Measurements from ENCODE around the gene STAM2.

The STAM2 gene

GRCh38 chr2:152162141-152162540, 13.4 kb downstream of the STAM2 start:
- TF ChIP-seq NFIC (IDR thresholded peaks at IDR 0.05): no peak
- no peak for TF ChIP-seq USF1 (IDR thresholded peaks at IDR 0.05)
- no peak for TF ChIP-seq CEBPB (IDR thresholded peaks at IDR 0.05)
- no peak for TF ChIP-seq FOXM1 (IDR thresholded peaks at IDR 0.05; ENCODE audit: borderline replicate concordance, low read depth)
- TF ChIP-seq TAF1 (IDR thresholded peaks at IDR 0.05; ENCODE audit: low read depth): no peak
- TF ChIP-seq YY1 (IDR thresholded peaks at IDR 0.05; ENCODE audit: low read depth): no peak
- TF ChIP-seq ZBTB7A (IDR thresholded peaks at IDR 0.05; ENCODE audit: low read depth): no peak

GRCh38 chr2:152161598-152161997, 14.0 kb downstream of the STAM2 start:
- TF ChIP-seq RAD21 (IDR thresholded peaks at IDR 0.05; ENCODE audit: low read depth): no peak
- TF ChIP-seq EP300 (IDR thresholded peaks at IDR 0.05; ENCODE audit: borderline replicate concordance): no peak
- no peak for TF ChIP-seq REST (IDR thresholded peaks at IDR 0.05; ENCODE audit: low read depth)
- no peak for TF ChIP-seq MAX (IDR thresholded peaks at IDR 0.05)
- TF ChIP-seq ZBTB7A (IDR thresholded peaks at IDR 0.05; ENCODE audit: low read depth): no peak
- no peak for TF ChIP-seq USF1 (IDR thresholded peaks at IDR 0.05)
- no peak for TF ChIP-seq YY1 (IDR thresholded peaks at IDR 0.05; ENCODE audit: low read depth)

- TF ChIP-seq CREB1 (IDR thresholded peaks at IDR 0.05; ENCODE audit: low read depth) (no peak), CEBPB (IDR thresholded peaks at IDR 0.05) (no peak), TEAD4 (IDR thresholded peaks at IDR 0.05) (no peak), EP300 (IDR thresholded peaks at IDR 0.05; ENCODE audit: borderline replicate concordance) (no peak), YY1 (IDR thresholded peaks at IDR 0.05; ENCODE audit: low read depth) (no peak), ZBTB7A (IDR thresholded peaks at IDR 0.05; ENCODE audit: low read depth) (no peak), NFIC (IDR thresholded peaks at IDR 0.05) (no peak), FOXM1 (IDR thresholded peaks at IDR 0.05; ENCODE audit: borderline replicate concordance, low read depth) (no peak), REST (IDR thresholded peaks at IDR 0.05; ENCODE audit: low read depth) (no peak)
Measured at GRCh38 chr2:152157253-152157652, 18.3 kb downstream of the STAM2 start.

- no peak for TF ChIP-seq YY1 (IDR thresholded peaks at IDR 0.05; ENCODE audit: low read depth)
- TF ChIP-seq EGR1 (IDR thresholded peaks at IDR 0.05): no peak
- TF ChIP-seq MAX (IDR thresholded peaks at IDR 0.05): no peak
- TF ChIP-seq USF1 (IDR thresholded peaks at IDR 0.05): no peak
- no peak for TF ChIP-seq TEAD4 (IDR thresholded peaks at IDR 0.05)
- no peak for TF ChIP-seq REST (IDR thresholded peaks at IDR 0.05; ENCODE audit: low read depth)
- TF ChIP-seq CEBPB (IDR thresholded peaks at IDR 0.05): no peak
- no peak for TF ChIP-seq EP300 (IDR thresholded peaks at IDR 0.05; ENCODE audit: borderline replicate concordance)
- no peak for TF ChIP-seq TCF12 (IDR thresholded peaks at IDR 0.05; ENCODE audit: low read depth)
- no peak for TF ChIP-seq ZBTB7A (IDR thresholded peaks at IDR 0.05; ENCODE audit: low read depth)
- TF ChIP-seq RAD21 (IDR thresholded peaks at IDR 0.05; ENCODE audit: low read depth): no peak
- TF ChIP-seq NFIC (IDR thresholded peaks at IDR 0.05): no peak
- no peak for TF ChIP-seq FOXM1 (IDR thresholded peaks at IDR 0.05; ENCODE audit: borderline replicate concordance, low read depth)
- TF ChIP-seq TAF1 (IDR thresholded peaks at IDR 0.05; ENCODE audit: low read depth): no peak
- TF ChIP-seq CREB1 (IDR thresholded peaks at IDR 0.05; ENCODE audit: low read depth): no peak
Measured at GRCh38 chr2:152155209-152155608, 20.4 kb downstream of the STAM2 start.
